Urinary bladder (tissue), 4 donors: ENCODE measurements around the gene PDE1A. TPM values are rescaled to one million over a fixed set of nuclear protein-coding genes. Genes with fewer than 3 reads are reported as not detected.

Experiments used
- DNase-seq: peaks from one replicate; pipeline ENCODE4 v3.0.0-alpha.2; 2015; ENCODE audit errors: extremely low spot score
- H3K27ac ChIP-seq: one replicate; pipeline ENCODE4 v1.5.1; 2013; ENCODE audit warnings: low read depth, mild to moderate bottlenecking, moderate library complexity
- H3K36me3 ChIP-seq: one replicate; pipeline ENCODE4 v1.6.1; 2013; ENCODE audit warnings: mild to moderate bottlenecking, moderate library complexity; ENCODE audit not compliant: insufficient read depth
- H3K4me1 ChIP-seq: one replicate; pipeline ENCODE4 v1.6.1; 2013; ENCODE audit warnings: mild to moderate bottlenecking, moderate library complexity; ENCODE audit not compliant: insufficient read depth
- H3K4me3 ChIP-seq: one replicate; pipeline ENCODE4 v1.5.1; 2013; ENCODE audit warnings: low read depth, low read length
- WGBS: extraction: QIAGEN DNeasy Blood & Tissue Kit; methylation state at CpG from one replicate; pipeline ENCODE4 v1.1.7; 2013; 5-methylcytosine and 5-hydroxymethylcytosine counted together
- polyA plus RNA-seq: library from polyadenylated mRNA; stranded (reverse); fragments of 200-250 nt; gene quantifications from one replicate; pipeline ENCODE4 v1.2.3, GENCODE V29; 2013
- total RNA-seq: library from RNA; depleted of rRNA; stranded (reverse); fragments of >200 nt; gene quantifications from one replicate; pipeline ENCODE4 v1.2.3, GENCODE V29; 2014
- donor health status: healthy with polysubstance abuse.
- donor health status: healthy.

Gene PDE1A
- total RNA-seq (49.9 TPM), polyA plus RNA-seq (17.1 TPM)

DNA sequence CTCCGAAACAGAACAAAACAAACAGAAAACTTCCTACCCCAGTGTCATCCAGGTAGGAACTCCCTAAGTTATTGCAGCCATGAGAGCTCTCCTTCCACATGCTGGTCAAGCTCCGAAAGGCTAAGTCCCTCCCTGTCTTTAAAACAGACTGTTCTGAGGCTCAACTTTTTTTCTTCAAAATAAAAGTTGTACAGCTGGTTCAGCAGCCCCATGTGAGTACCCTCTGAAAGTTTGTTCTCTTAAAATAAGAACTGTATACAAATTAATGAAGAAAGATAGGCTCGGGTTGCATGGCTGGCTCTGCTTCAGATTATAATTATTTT is at the start of gene PDE1A:
TSS of gene PDE1A (minus strand) at position 119 of the 323 bp plus-strand sequence.
- DNase-seq, result no peak
- peak within 1 kb of the TSS; percentile 44 for H3K4me3 ChIP-seq
- no peak within 1 kb of the TSS for H3K27ac ChIP-seq
- no peaks in the 10 kb centered on the region for H3K4me1 ChIP-seq
- no peaks in the 10 kb centered on the region for H3K36me3 ChIP-seq
- WGBS, result 20% methylated on average over 3 of the region's 3 CpGs

DNA sequence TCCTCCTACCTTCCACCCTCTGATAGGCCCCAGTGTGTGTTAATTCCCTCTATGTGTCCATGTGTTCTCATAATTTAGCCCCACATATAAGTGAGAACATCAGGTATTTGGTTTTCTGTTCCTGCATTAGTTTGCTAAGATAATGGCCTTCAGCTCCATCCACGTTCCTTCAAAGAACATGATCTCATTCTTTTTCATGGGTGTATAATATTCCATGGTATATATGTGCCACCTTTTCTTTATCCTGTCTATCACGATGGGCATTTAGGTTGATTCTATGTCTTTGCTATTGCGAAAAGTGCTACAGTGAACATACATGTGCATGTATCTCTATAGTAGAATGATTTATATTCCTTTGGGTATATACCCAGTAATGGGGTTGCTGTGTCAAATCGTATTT is 46.8 kb upstream of the PDE1A start:
- Histone ChIP-seq H3K4me1 (no peaks in the 10 kb centered on the region), H3K36me3 (no peaks in the 10 kb centered on the region), H3K4me3 (no peak overlapping the region), H3K27ac (no peak overlapping the region)
- WGBS, result 91% methylated on average over 4 of the region's 4 CpGs
- no peak for DNase-seq

DNA sequence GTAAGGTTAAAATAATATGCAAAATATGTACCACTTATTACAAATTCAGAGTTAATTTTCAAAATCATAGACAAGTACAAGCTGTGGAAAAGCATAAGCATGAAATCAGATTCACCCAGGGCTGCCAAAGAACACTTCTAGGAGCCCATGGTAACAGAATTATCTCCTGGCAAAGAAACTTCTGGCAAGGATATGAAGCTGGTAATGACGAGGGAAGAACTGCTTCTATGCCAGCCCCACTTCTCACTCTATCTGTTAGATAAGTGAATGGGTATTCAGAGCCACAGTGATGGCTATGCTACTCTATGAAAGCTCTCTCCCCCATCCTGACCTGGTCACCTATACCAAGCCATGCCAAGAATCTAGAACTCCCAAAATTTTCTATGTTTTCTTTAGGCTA is 36.9 kb upstream of the PDE1A start:
- no peak for DNase-seq

DNA sequence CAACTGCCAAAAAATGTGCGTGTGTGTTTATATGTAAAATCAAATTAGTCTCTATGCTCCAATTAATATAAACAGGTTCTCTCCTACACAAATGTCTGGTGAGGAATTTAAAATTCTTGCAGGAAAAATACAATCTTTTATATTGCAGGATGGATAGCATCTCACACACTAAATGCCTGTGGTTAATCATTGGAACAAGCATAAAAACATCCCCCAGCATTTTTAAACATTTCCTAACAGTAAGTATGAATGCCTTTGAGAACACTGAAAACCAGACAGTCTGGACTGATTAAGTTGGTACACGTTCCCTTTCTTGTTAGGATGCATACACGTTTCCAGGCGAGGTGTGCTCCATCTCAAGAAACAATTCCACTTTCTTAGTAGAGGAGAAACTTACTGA is 29.9 kb upstream of the PDE1A start:
- H3K36me3 ChIP-seq, result no peaks in the 10 kb centered on the region
- 61% methylated on average over 4 of the region's 4 CpGs for WGBS

More for the DNA sequence above, 36.9 kb upstream of the PDE1A start:
- Histone ChIP-seq H3K4me3 (no peak overlapping the region), H3K36me3 (no peaks in the 10 kb centered on the region), H3K27ac (no peak overlapping the region), H3K4me1 (no peaks in the 10 kb centered on the region)
- 23% methylated on average over 1 of the region's 1 CpG for WGBS

DNA sequence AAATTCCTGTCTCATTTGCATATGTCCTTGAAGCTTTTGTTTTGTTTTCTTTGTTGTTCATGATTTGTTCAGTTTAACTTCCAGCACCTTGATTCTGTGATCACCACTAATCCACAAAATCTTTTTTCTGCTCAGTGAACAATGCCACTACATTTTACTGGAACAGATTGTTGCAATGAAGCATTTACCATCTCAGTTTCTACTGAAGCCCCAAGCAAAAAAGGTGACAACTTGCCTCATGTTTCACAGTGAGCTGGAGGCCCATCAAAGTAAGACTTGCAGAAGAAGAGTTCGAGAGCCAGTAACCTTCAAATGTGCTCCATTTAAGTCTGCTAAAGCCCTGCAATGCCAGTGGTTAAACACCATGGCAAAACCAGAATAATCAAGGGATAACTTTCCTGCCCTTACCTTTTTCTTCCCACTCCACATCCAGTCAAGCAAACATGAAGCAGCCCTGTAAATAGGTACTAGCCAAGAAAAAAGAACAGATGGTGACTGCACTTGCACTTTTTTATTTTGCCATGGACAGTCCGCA is 25.7 kb upstream of the PDE1A start:
- Histone ChIP-seq H3K4me1 (no peaks in the 10 kb centered on the region), H3K27ac (no peak overlapping the region), H3K36me3 (no peaks in the 10 kb centered on the region), H3K4me3 (no peak overlapping the region)
- over 99% methylated on average over 2 of the region's 2 CpGs for WGBS
- no peak for DNase-seq

More for the DNA sequence above, 29.9 kb upstream of the PDE1A start:
- DNase-seq, result no peak
- H3K4me3 ChIP-seq, result no peak overlapping the region
- H3K4me1 ChIP-seq, result no peaks in the 10 kb centered on the region
- no peak overlapping the region for H3K27ac ChIP-seq

DNA sequence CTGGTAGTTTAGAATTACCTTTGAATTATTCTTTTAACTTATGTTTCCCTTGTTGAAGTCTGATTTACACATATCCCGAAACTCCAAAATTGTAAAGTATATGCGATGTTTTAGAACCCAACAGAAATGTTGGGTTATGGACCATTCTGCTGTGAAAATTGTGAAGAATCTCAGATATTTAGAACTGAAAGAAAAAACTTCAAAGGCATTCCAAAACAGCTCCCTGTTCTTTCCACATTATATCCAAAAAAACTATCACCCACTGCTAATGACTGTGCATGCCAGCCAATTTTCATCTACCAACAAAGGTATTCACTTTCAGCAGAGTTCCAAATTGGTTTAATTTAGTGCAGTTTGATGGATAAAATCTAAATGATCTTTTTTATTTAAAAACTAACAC is 21.5 kb upstream of the PDE1A start:
- H3K4me3 ChIP-seq, result no peak overlapping the region
- WGBS, result 95% methylated on average over 2 of the region's 2 CpGs
- H3K27ac ChIP-seq, result no peak overlapping the region
- H3K4me1 ChIP-seq, result no peaks in the 10 kb centered on the region
- H3K36me3 ChIP-seq, result no peaks in the 10 kb centered on the region
- DNase-seq, result no peak

DNA sequence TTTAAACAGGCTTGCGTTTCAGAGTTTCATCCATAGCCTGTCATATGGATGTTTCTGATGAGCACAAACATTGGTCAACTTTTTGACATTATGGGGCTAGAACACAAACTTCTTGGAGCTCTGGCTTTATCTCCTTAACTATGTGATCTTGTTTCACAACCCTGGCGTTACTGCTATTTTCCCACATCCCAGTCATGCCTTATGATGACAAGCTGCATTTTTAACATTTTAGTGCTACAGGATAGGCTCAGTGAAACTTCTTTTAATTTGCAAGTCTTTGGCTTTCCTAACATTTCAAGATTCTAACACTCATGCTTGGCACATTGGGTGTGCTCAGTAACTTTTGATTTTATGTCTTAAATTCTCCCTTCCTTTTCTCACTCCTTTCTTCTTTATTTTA is 21.0 kb upstream of the PDE1A start:
- 77% methylated on average over 2 of the region's 2 CpGs for WGBS
- DNase-seq, result no peak
- Histone ChIP-seq H3K36me3 (no peaks in the 10 kb centered on the region), H3K27ac (no peak overlapping the region), H3K4me3 (no peak overlapping the region), H3K4me1 (no peaks in the 10 kb centered on the region)

DNA sequence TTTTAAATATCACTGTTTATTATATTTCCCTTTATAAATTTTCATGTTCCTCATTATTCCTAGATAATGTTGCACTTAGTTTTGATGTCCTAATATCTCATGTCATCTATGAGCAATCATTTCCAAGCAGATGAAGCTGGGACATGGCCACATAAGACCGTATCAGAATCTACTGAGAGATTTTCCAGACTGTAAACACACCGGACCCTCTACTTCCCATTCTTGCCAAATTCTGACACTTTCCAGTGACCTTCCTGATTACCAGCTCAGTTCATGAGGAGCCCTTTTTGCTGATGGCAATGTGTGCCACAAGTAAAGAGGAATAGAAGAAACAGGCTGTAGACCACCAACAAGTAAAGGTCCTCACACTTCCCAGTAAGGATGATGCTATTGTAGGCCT is 20.3 kb upstream of the PDE1A start:
- H3K36me3 ChIP-seq, result no peaks in the 10 kb centered on the region
- H3K27ac ChIP-seq, result no peak overlapping the region
- H3K4me3 ChIP-seq, result no peak overlapping the region
- WGBS, result 63% methylated on average over 2 of the region's 2 CpGs
- no peaks in the 10 kb centered on the region for H3K4me1 ChIP-seq
- DNase-seq, result no peak

DNA sequence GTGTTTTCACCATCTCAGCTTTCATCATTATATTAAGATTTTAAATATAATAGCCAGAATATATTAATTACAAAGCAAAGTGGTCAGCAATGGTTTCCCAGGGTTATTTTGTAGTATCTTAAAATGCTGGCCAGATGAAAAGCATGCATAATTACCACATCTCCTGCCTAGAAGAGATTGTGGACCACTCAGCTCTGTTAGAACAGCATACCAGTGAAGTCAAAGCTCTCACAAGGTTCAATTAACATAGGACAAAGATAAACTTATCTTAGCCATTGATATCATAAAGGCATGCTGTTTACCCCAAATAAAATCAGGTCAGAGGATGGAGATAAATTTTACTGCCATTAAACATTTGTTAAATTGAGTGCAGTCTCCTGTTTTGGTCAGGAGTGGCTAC is 19.3 kb upstream of the PDE1A start:
- Histone ChIP-seq H3K36me3 (no peaks in the 10 kb centered on the region), H3K4me3 (no peak overlapping the region), H3K27ac (no peak overlapping the region), H3K4me1 (no peaks in the 10 kb centered on the region)
- no peak for DNase-seq

DNA sequence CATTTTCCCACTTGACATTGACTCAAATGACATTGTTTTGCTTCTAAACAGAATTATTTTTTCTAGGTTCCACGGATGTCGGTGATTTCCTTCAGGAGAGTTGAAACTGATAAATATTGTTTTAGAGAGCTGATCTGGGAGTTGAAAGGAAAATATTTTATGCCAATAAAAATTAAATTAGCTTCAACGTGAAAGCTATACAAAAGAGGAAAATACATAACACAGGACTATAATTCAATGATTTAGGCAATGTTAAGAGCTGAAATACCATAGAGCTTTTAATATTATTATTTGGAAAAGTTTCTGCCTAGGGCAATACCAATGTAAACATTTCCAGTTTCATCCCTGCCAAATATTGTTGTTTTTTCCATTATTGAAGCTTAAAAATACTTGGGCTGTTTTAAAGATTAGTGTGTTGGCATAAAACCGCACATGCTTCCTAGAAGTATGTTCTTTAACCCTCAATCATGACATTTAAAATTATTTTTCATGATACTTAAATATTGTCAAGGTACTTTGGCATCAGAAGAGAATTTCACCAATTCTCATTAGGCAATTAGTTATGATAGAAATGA is 18.6 kb upstream of the PDE1A start:
- H3K27ac ChIP-seq, result no peak overlapping the region
- H3K4me1 ChIP-seq, result no peaks in the 10 kb centered on the region
- no peak for DNase-seq
- WGBS, result 50% methylated on average over 4 of the region's 4 CpGs
- H3K4me3 ChIP-seq, result no peak overlapping the region
- H3K36me3 ChIP-seq, result no peaks in the 10 kb centered on the region

DNA sequence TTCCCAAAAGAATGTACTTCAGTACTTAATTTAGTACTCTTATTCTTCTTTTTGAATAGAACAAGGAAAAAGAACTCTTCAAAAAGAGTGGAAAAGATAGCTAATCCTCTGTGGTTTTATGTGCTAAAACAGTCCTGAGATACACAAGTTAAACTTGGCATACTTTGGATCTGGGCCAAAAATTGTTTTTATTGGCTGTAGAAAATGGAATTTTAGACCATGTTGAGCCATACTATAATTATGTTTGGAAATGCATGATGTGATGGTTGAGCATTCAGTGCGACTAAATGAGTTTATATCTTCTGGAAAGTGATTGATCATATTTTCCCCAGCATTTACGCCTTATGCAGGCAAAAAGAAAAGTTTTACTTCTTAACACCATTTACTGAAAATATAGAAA is 18.0 kb upstream of the PDE1A start:
- Histone ChIP-seq H3K4me3 (no peak overlapping the region), H3K27ac (no peak overlapping the region), H3K4me1 (no peaks in the 10 kb centered on the region), H3K36me3 (no peaks in the 10 kb centered on the region)
- 65% methylated on average over 2 of the region's 2 CpGs for WGBS
- no peak for DNase-seq

DNA sequence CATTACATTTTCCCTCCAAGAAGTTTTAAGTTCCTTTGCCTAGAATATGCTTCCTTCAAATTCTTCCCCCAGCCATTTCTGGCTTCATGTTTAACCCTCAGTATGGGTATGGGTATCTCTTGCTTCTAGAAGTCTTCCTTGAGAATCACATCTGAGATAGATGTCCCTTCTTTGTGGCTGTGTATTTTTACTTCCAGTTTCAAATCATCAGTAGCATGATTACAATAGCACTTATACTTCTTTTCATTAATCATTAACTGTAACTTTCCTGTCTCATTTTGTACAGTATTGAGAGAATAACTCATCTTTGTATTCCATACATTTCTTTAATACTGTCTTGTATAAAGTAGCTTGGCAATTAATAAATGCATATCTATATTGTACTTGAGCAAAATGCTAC is 17.3 kb upstream of the PDE1A start:
- H3K4me1 ChIP-seq, result no peaks in the 10 kb centered on the region
- DNase-seq, result no peak
- H3K4me3 ChIP-seq, result no peak overlapping the region
- H3K27ac ChIP-seq, result no peak overlapping the region
- H3K36me3 ChIP-seq, result no peaks in the 10 kb centered on the region

DNA sequence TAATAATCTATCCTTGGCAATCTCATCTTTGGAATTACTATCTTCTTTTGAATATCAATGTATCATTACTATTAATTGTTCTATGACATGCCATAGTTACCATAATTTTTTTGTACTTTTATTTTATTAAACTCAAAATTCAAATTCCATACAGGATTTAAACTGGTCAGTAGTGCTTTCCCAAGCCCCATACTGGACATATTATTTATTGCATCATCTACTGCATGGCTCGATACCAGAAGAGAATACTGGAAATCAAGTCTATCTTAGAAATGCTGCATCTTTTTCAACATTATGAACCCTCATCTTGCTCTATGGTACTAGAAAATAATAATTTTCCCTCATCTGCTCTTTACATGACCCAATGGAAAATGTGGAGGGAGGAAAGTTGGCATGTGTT is 9.4 kb upstream of the PDE1A start:
- WGBS, result 92% methylated on average over 1 of the region's 1 CpG
- no peak for DNase-seq
- Histone ChIP-seq H3K4me1 (no peaks in the 10 kb centered on the region), H3K36me3 (no peaks in the 10 kb centered on the region), H3K27ac (no peak overlapping the region), H3K4me3 (no peak overlapping the region)

DNA sequence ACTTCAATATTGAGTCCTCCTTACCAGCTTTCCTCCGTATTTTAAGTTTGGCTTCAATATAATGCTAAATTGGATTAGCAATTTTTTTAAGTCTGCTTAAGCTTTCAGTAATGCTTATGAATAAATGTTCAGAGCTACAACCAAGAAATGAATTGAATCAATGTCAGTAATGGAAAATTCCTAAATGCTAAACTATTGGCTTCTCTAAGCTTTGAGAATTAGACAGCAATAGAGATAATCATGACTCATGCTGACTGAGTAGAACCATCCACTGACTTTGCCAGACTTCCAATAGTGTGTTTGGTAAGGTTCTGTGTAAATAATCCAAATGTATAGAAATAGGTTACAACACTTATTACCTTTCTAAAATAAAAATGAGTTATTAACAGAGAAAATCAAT is 8.9 kb upstream of the PDE1A start:
- 76% methylated on average over 1 of the region's 1 CpG for WGBS
- H3K27ac ChIP-seq, result no peak overlapping the region
- H3K4me1 ChIP-seq, result no peaks in the 10 kb centered on the region
- no peak overlapping the region for H3K4me3 ChIP-seq
- no peaks in the 10 kb centered on the region for H3K36me3 ChIP-seq
- DNase-seq, result no peak

DNA sequence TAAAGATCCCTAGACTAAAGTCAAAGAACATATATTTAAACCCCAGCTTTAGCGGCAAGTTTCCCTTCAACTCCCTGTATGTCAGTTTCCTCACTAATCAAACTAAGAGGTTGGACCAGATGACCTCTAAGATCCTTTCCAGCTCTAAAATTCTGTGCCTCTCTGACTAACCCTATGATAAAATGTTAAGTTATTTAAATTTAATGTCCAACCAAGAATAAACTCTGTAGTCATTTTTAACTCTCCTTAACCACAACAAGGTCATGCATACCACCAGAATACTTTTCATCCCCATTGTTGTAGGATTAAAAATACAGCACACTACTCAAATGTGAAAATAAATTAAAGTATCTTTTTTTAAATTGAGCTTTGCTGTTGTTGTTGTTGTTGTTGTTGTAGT is 5.2 kb upstream of the PDE1A start:
- DNase-seq, result no peak
- Histone ChIP-seq H3K4me1 (no peaks in the 10 kb centered on the region), H3K27ac (no peak overlapping the region), H3K4me3 (no peak overlapping the region), H3K36me3 (no peaks in the 10 kb centered on the region)
- WGBS, result 96% methylated on average over 1 of the region's 1 CpG
